Measurements from ENCODE around the gene TMED8. TPM values are rescaled to one million over a fixed set of nuclear protein-coding genes. Genes with fewer than 3 reads are reported as not detected.

The TMED8 gene
- total RNA-seq, 2 donors from 2014 or later: 6.6 to 7.5 TPM

GRCh38 chr14:77296155-77296554 is 80.7 kb downstream of the TMED8 start:
- TF ChIP-seq, protein P1, sequence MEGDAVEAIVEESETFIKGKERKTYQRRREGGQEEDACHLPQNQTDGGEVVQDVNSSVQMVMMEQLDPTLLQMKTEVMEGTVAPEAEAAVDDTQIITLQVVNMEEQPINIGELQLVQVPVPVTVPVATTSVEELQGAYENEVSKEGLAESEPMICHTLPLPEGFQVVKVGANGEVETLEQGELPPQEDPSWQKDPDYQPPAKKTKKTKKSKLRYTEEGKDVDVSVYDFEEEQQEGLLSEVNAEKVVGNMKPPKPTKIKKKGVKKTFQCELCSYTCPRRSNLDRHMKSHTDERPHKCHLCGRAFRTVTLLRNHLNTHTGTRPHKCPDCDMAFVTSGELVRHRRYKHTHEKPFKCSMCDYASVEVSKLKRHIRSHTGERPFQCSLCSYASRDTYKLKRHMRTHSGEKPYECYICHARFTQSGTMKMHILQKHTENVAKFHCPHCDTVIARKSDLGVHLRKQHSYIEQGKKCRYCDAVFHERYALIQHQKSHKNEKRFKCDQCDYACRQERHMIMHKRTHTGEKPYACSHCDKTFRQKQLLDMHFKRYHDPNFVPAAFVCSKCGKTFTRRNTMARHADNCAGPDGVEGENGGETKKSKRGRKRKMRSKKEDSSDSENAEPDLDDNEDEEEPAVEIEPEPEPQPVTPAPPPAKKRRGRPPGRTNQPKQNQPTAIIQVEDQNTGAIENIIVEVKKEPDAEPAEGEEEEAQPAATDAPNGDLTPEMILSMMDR (IDR thresholded peaks at IDR 0.05): no peak
- H3K27me3 ChIP-seq: no peaks in the 10 kb centered on the region
- H3K27ac ChIP-seq: no peak overlapping the region
- no peak overlapping the region for H3K4me3 ChIP-seq
- H3K4me1 ChIP-seq: peaks cover 0 to under 1% of the 10 kb centered on the region in 2 donors
- H3K36me3 ChIP-seq: peaks cover 22% of the 10 kb centered on the region
- DNase-seq (ENCODE audit: low spot score): no peak
- no peaks in the 10 kb centered on the region for H3K9me3 ChIP-seq

- no peak for DNase-seq (ENCODE audit: low spot score)
- H3K4me3 ChIP-seq: no peak overlapping the region
- peaks cover 32% of the 10 kb centered on the region for H3K36me3 ChIP-seq
- no peak overlapping the region for H3K27ac ChIP-seq
- no peaks in the 10 kb centered on the region for H3K27me3 ChIP-seq
- H3K9me3 ChIP-seq: no peaks in the 10 kb centered on the region
- TF ChIP-seq, protein P1 (IDR thresholded peaks at IDR 0.05): no peak
- no peaks in the 10 kb centered on the region for H3K4me1 ChIP-seq
These were observed 86.2 kb downstream of the TMED8 start for GRCh38 chr14:77290705-77291104.

DNA sequence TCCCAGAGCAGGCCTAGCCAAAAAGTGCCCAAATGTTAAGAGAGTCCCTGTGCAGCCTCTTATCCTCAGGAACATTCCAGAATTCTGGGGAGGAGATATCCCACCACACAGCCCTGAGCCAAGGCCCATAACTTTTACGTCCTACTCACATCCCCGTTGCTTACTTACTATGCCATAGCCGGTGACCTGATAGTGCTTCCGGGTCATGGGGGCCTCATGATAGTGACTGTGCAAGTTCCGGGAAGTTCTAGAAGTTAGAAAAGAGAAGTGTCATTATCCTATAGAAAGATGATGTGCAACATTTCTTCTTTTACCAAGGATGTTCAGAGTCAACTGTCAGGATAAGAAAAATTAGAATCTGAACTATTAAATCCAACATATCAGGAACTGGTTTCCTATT is 90.3 kb downstream of the TMED8 start:
- Histone ChIP-seq H3K36me3 (peaks cover 59% of the 10 kb centered on the region), H3K4me1 (no peaks in the 10 kb centered on the region), H3K27me3 (no peaks in the 10 kb centered on the region), H3K9me3 (no peaks in the 10 kb centered on the region), H3K27ac (no peak overlapping the region), H3K4me3 (no peak overlapping the region)
- no peak for DNase-seq (ENCODE audit: low spot score)
- TF ChIP-seq, protein P1 (IDR thresholded peaks at IDR 0.05): no peak

Other genes with a start within 250 kb of the TMED8 start
- gene ZDHHC22, start 235.3 kb downstream of the TMED8 start, total RNA-seq: not detected
- gene TMEM63C, start 195.3 kb downstream of the TMED8 start, total RNA-seq: under 1 TPM in 1 of 2 donors, not detected in 1; 0.04 TPM
- not detected for gene NGB, start 105.9 kb downstream of the TMED8 start, total RNA-seq
- gene POMT2, start 56.2 kb downstream of the TMED8 start, total RNA-seq: 10 to 100 TPM in 1 of 2 donors, 1 to 10 TPM in 1; 9.7 to 11.5 TPM
- gene GSTZ1, start 56.1 kb downstream of the TMED8 start, total RNA-seq: 10 to 100 TPM in 1 of 2 donors, 1 to 10 TPM in 1; 5.5 to 10.7 TPM
- gene SAMD15, start 285 bp upstream of the TMED8 start, total RNA-seq: under 1 TPM; 0.26 to 0.39 TPM
- gene NOXRED1, start 46.4 kb upstream of the TMED8 start, total RNA-seq: not detected
- 10 to 100 TPM; 10.9 to 13.0 TPM for gene VIPAS39, start 80.5 kb upstream of the TMED8 start, total RNA-seq
- 100 to 1,000 TPM; 105 to 122 TPM for gene AHSA1, start 81.0 kb upstream of the TMED8 start, total RNA-seq
- gene ISM2, start 121.7 kb upstream of the TMED8 start, total RNA-seq: under 1 TPM; 0.48 to 0.94 TPM
- 10 to 100 TPM; 11.3 to 14.0 TPM for gene SPTLC2, start 239.5 kb upstream of the TMED8 start, total RNA-seq

Measured in right atrium auricular region (tissue), 2 donors.